Transverse colon (tissue), 4 donors: ENCODE results near the gene RBBP8NL. TPM values are rescaled to one million over a fixed set of nuclear protein-coding genes. Genes with fewer than 3 reads are reported as not detected.

Experiments used
- DNase-seq: peaks from one replicate; pipeline ENCODE4 v3.0.0-alpha.2; 2019
- H3K27ac ChIP-seq, 4 donors: fragments of 200-600 bp; sonication (generic); 2 replicates each; pipeline ENCODE4 v1.5.1; 2016 to 2018; ENCODE audit warnings: inconsistent platforms in 4 of 4
- H3K27me3 ChIP-seq: fragments of 200-600 bp; sonication (generic); 2 replicates; pipeline ENCODE4 v1.5.1; 2017; ENCODE audit warnings: inconsistent platforms
- H3K36me3 ChIP-seq, 4 donors: fragments of 200-600 bp; sonication (generic); 2 replicates each; pipeline ENCODE4 v1.5.1; 2017 to 2019; ENCODE audit warnings: inconsistent platforms in 4 of 4
- H3K4me1 ChIP-seq, 4 donors: fragments of 200-600 bp; sonication (generic); 2 replicates each; pipeline ENCODE4 v1.5.1; 2017 to 2020; ENCODE audit warnings: inconsistent platforms in 4 of 4
- H3K4me3 ChIP-seq, 4 donors: fragments of 200-600 bp; sonication (generic); 1 replicate in 1 of 4; 2 replicates in 3 of 4; pipeline versions ENCODE4 v1.5.1 to v1.6.1; 2017 to 2019; ENCODE audit warnings: inconsistent platforms in 4 of 4
- H3K9me3 ChIP-seq, 2 donors: fragments of 200-600 bp; sonication (generic); 2 replicates each; pipeline ENCODE4 v1.5.1; 2017 to 2019; ENCODE audit warnings: inconsistent platforms in 2 of 2
- CTCF ChIP-seq, 5 experiments: fragments of 200-600 bp in 3 of 5; fragments of 450-650 bp in 2 of 5; sonication (generic) in 3 of 5; IDR thresholded peaks; 1 replicate in 2 of 5; 2 replicates in 3 of 5; pipeline ENCODE4 v1.5.1; 2016 to 2017; ENCODE audit warnings: antibody characterized with exemption in 5 of 5, inconsistent platforms in 3 of 5, mild to moderate bottlenecking in 2 of 5, moderate library complexity in 1 of 5
- EP300 ChIP-seq: sonication (generic); formaldehyde crosslinking; IDR thresholded peaks from one replicate; pipeline ENCODE4 v1.6.1; 2017; ENCODE audit warnings: antibody characterized with exemption, low read depth
- POLR2A ChIP-seq: fragments of 450-650 bp; IDR thresholded peaks from one replicate; pipeline ENCODE4 v1.6.1; 2016; ENCODE audit warnings: antibody characterized with exemption, mild to moderate bottlenecking, moderate library complexity
- POLR2AphosphoS5 ChIP-seq, 3 donors: sonication (generic); formaldehyde crosslinking; IDR thresholded peaks; one replicate each; pipeline ENCODE4 v1.6.1; 2016; ENCODE audit warnings: antibody characterized with exemption in 3 of 3
- WGBS, 2 donors: methylation state at CpG; one replicate each; pipeline ENCODE4 v1.1.5; 2018; ENCODE audit warnings: low coverage in 1 of 2; 5-methylcytosine and 5-hydroxymethylcytosine counted together
- in situ Hi-C, 4 donors: fragments of 200-750 bp; cut with MboI; loops; one replicate each; pipeline versions ENCODE4 v1.15.0 to v1.15.1; 2017; ENCODE audit warnings: low sequenced_read_pairs in 3 of 4, low pct_ligation_motif_present in 1 of 4, low pct_unique_long_range_greater_than_20kb in 1 of 4
- intact Hi-C: fragments of 100-400 bp; cut with DNase I; formaldehyde crosslinking; loops from one replicate; pipeline ENCODE4 v1.15.1; 2023; ENCODE audit warnings: low total_unique reads
- total RNA-seq, 4 donors: library from RNA; depleted of rRNA; stranded (reverse); fragments of >200 nt; gene quantifications; one replicate each; pipeline ENCODE4 v1.1.0, GENCODE V29; 2016

RBBP8NL gene
- total RNA-seq, 4 donors from 2014 or later = 0.75 to 9.4 (median 4.3) TPM

GRCh38 chr20:62390317-62391164, 36.8 kb downstream of the RBBP8NL start:
- intact Hi-C loops (no loop called here), in situ Hi-C loops (no loop called here)
- Histone ChIP-seq H3K9me3 (no peaks in the 10 kb centered on the region), H3K4me1 (peaks cover 13 to 18% (median 17%) of the 10 kb centered on the region in 4 donors), H3K4me3 (no peak overlapping the region), H3K27me3 (no peaks in the 10 kb centered on the region), H3K36me3 (peaks cover 0 to 3% (median 0%) of the 10 kb centered on the region in 4 donors), H3K27ac (no peak overlapping the region)
- TF ChIP-seq POLR2AphosphoS5 (IDR thresholded peaks at IDR 0.05) (no peak), CTCF (IDR thresholded peaks at IDR 0.05) (no peak), POLR2A (no peak), EP300 (no peak)
- 82 to 87% methylated on average over 12 to 28 of the region's 29 CpGs for WGBS, 2 donors
- no peak for DNase-seq

GRCh38 chr20:62389601-62390087, 37.7 kb downstream of the RBBP8NL start:
- intact Hi-C loops = no loop called here
- no peaks in the 10 kb centered on the region for H3K27me3 ChIP-seq
- H3K36me3 ChIP-seq = peaks cover 0 to 3% (median 0%) of the 10 kb centered on the region in 4 donors
- no peak overlapping the region for H3K4me3 ChIP-seq
- no peaks in the 10 kb centered on the region for H3K9me3 ChIP-seq
- in situ Hi-C loops = loop anchor here in 2 of 4 donors (10.0 kb wide), 1 partner anchor 95 kb away; no protein-coding TSS in a partner anchor
- 74 to 100% methylated on average over 1 to 5 of the region's 5 CpGs for WGBS, 2 donors
- peaks cover 18 to 24% (median 22%) of the 10 kb centered on the region in 4 donors for H3K4me1 ChIP-seq
- H3K27ac ChIP-seq = no peak overlapping the region
- no peak for DNase-seq
- TF ChIP-seq POLR2A (no peak), EP300 (no peak), CTCF (IDR thresholded peaks at IDR 0.05) (no peak), POLR2AphosphoS5 (IDR thresholded peaks at IDR 0.05) (no peak)

- H3K27ac ChIP-seq = no peak overlapping the region
- H3K36me3 ChIP-seq = peaks cover 0 to 3% (median 0%) of the 10 kb centered on the region in 4 donors
- no peaks in the 10 kb centered on the region for H3K9me3 ChIP-seq
- no peak for DNase-seq
- intact Hi-C loops (no loop called here), in situ Hi-C loops (loop anchor here in 2 of 4 donors (10.0 kb wide), 1 partner anchor 94 kb away; no protein-coding TSS in a partner anchor)
- 72 to 85% methylated on average over 8 to 11 of the region's 11 CpGs for WGBS, 2 donors
- H3K27me3 ChIP-seq = no peaks in the 10 kb centered on the region
- no peak overlapping the region for H3K4me3 ChIP-seq
- peaks cover 18 to 24% (median 22%) of the 10 kb centered on the region in 4 donors for H3K4me1 ChIP-seq
- TF ChIP-seq EP300 = no peak
Observed at GRCh38 chr20:62388839-62389600, 38.3 kb downstream of the RBBP8NL start.

GRCh38 chr20:62387933-62388635, 39.3 kb downstream of the RBBP8NL start:
- 58% methylated on average over 20 of the region's 20 CpGs; no CpG with 5 or more reads in 1 of the 2 donors for WGBS, 2 donors
- H3K27me3 ChIP-seq = no peaks in the 10 kb centered on the region
- in situ Hi-C loops (loop anchor here in 2 of 4 donors (10.0 kb wide), 1 partner anchor 93 kb away; no protein-coding TSS in a partner anchor), intact Hi-C loops (no loop called here)
- peak overlapping the region in 3 of 4 donors; percentile 93 to 97 (median 95) for H3K27ac ChIP-seq
- peak overlapping the region in 3 of 4 donors; percentile 73 to 98 (median 75) for H3K4me3 ChIP-seq
- H3K9me3 ChIP-seq = no peaks in the 10 kb centered on the region
- TF ChIP-seq CTCF (IDR thresholded peaks at IDR 0.05) = no peak
- no peak for TF ChIP-seq POLR2AphosphoS5 (IDR thresholded peaks at IDR 0.05)
- TF ChIP-seq POLR2A = no peak
- TF ChIP-seq EP300 = no peak
- H3K4me1 ChIP-seq = peaks cover 18 to 24% (median 22%) of the 10 kb centered on the region in 4 donors
- no peak for DNase-seq
- H3K36me3 ChIP-seq = peaks cover 0 to 3% (median 0%) of the 10 kb centered on the region in 4 donors
